ENCODE measurements around the gene PRPF40A.

- TF ChIP-seq JUND (CRISPR knock-in tag; IDR thresholded peaks at IDR 0.05): no peak
- TF ChIP-seq CTCF (CRISPR knock-in tag; IDR thresholded peaks at IDR 0.05): no peak
- no peak for TF ChIP-seq EZH2 (conservative IDR thresholded peaks at IDR 0.05; ENCODE audit: low read depth, low read length)
Observed at GRCh38 chr2:152646775-152647174, 70.5 kb downstream of the PRPF40A start.

Measured in HepG2 (cell line).